ENCODE data around the gene PLAC8.
"Not testable (repeated sequence)": the region's sequence is repeated elsewhere in the genome, so short reads cannot be mapped to it uniquely, and the experiment has no call there.

The PLAC8 gene

DNA sequence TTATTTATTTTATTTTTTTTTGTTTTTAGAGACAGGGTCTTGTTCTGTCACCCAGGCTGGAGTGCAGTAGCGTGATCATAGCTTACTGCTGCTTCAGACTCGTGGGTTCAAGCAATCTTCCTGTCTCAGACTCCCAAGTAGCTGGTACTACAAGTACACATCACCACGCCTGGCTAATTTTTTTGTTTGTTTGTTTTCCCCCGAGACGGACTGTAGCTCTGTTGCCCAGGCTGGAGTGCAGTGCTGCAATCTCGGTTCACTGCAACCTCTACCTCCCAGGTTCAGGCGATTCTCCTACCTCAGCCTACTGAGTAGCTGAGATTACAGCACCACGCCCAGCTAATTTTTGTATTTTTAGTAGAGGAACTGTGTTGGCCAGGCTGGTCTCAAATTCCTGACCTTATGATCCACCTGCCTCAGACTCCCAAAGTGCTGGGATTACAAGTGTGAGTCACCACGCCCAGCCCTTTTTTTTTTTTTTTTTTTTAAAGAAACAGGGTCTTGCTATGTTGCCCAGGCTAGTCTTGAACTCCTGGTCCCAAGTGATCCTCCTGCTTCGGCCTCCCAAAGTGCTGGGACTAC, 47.4 kb downstream of the PLAC8 start:
- no peak for DNase-seq

- no peak for DNase-seq
Measured at GRCh38 chr4:83065266-83065665, 49.3 kb downstream of the PLAC8 start.

DNA sequence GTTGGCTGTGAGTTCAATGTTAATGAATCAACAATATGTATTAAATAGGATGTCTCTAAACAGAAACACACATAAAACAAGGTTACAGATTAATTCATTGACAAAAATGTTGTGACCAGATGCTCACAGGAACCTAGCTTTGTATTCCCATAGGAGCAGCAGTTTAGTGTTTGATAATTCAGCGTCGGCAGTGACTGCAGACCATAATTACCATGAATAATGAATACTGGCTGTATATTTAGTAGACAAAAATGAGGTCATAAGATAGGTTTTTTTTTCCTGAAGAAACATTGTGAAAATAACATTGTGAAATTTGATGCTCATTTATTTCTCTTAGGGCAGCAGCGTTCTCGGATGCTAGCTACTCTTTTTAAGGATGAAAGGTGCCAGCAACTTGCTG, 51.8 kb downstream of the PLAC8 start:
- DNase-seq = no peak

DNA sequence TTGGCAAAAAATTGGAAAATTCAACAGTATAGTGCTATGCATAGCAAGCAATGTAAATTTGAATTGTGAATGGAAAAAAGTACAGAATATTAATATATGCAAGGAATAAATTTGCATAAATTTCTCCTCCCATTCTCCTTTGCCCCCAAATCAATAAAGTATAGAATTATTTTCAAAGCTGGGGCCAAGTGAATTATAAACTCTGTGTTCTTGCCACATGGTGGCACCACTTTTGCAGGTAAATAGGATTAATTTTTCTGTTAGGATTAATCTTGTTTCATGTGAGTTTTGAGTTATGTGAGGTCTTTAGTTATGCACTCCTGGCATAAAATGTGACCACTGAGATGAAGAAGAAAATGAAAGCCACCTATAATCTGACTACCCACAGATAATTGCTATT, 59.6 kb downstream of the PLAC8 start:
- DNase-seq = peak in 1 of 5 experiments; percentile 34

- DNase-seq = not testable (repeated sequence)
Measured at GRCh38 chr4:83048781-83049180, 65.7 kb downstream of the PLAC8 start.

- DNase-seq = no peak
Measured at GRCh38 chr4:83046693-83047473, 67.6 kb downstream of the PLAC8 start.

DNA sequence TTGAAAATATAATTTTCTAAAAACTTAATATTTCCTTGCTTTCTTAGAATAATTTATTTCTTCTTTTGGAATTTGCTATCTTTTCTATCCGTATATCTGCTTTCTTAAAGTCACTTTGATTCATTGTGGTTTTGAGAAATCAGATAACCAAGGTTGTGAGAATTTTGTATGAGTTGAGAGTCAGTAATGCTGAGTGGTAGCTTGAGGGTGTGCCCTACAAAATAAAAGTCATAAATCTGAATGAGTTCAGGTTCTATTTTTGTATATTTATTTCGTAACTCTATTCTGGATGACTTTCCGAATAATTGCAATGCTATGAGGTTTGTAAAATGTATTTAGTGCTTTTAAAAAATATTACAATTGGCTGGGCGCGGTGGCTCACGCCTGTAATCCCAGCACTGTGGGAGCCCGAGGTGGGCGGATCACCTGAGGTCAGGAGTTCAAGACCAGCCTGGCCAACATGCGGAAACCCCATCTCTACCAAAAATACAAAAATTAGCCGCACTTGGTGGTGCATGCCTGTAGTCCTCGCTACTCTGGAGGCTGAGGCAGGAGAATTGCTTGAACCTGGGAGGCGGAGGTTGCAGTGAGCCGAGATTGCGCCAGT, 70.6 kb downstream of the PLAC8 start:
- peak in 1 of 5 experiments; percentile 80 for DNase-seq

DNA sequence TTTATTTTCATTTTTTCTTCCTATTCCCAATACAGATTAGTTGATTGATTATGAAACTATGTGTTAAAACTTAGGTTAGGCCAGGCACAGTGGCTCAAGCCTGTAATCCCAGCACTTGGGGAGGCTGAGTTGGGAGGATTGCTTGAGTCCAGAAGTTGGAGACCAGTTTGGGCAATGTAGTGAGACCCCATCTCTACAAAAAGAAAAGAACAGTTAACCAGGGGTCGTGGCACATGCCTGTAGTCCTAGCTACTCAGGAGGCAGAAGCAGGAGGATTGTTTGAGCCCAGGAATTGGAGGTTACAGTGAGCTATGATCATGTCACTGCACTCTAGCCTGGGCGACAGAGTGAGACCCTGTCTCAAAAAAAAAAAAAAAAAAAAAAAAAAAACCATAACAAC, 71.4 kb downstream of the PLAC8 start:
- not testable (repeated sequence) for DNase-seq

GRCh38 chr4:83040269-83040668, 74.3 kb downstream of the PLAC8 start:
- DNase-seq = no peak

Measured in T-helper 2 cell (primary cell).